PC-3 (cell line): ENCODE data around the gene IL1RAPL2. TPM values are rescaled to one million over a fixed set of nuclear protein-coding genes. Genes with fewer than 3 reads are reported as not detected.

Experiments used
- ATAC-seq: fragments of 200-7000 bp; cut with Tn5 transposase; 2 replicates; pipeline ENCODE4 v1.9.1; 2020; ENCODE audit warnings: mild to moderate bottlenecking, moderate library complexity
- BruUV-seq: library from RNA; stranded (reverse); fragments of 400-500 nt; replicated peaks from 2 replicates; lab custom pipeline; 2021; lab: Mats Ljungman, UMichigan
- CTCF ChIA-PET: fragments of 300-600 bp; sonication (Branson Sonifier 250); formaldehyde crosslinking; loops from one replicate; lab custom pipeline; 2022; ENCODE audit warnings: antibody characterized with exemption; lab: Charles Lee
- POLR2A ChIA-PET: fragments of 300-600 bp; sonication (Branson Sonifier 250); formaldehyde crosslinking; loops from one replicate; lab custom pipeline; 2022; ENCODE audit warnings: antibody characterized with exemption; ENCODE audit not compliant: unreplicated experiment; lab: Charles Lee
- DNase-seq: peaks from one replicate; pipeline ENCODE4 v3.0.0-alpha.2; 2015
- H2AFZ ChIP-seq: fragments of 300-600 bp; sonication (generic); 2 replicates; pipeline ENCODE4 v1.6.0; 2016; ENCODE audit warnings: antibody characterized with exemption, low read length
- H3F3A ChIP-seq: fragments of 300-600 bp; sonication (generic); one replicate; pipeline ENCODE4 v1.6.0; 2017; ENCODE audit warnings: antibody characterized with exemption, low read length, control low read depth, mild to moderate bottlenecking; ENCODE audit not compliant: unreplicated experiment
- H3K27ac ChIP-seq: fragments of 300-600 bp; sonication (generic); 2 replicates; pipeline ENCODE4 v1.5.1; 2016; ENCODE audit warnings: mild to moderate bottlenecking, low read length
- H3K27me3 ChIP-seq: fragments of 300-600 bp; sonication (generic); 2 replicates; pipeline ENCODE4 v1.6.1; 2016; ENCODE audit warnings: low read length, mixed read lengths
- H3K36me3 ChIP-seq: fragments of 300-600 bp; sonication (generic); 2 replicates; pipeline ENCODE4 v1.6.1; 2016; ENCODE audit warnings: low read depth, mixed run types, low read length, mixed read lengths
- H3K4me1 ChIP-seq: fragments of 300-600 bp; sonication (generic); 2 replicates; pipeline ENCODE4 v1.5.1; 2016; ENCODE audit warnings: low read length; ENCODE audit not compliant: insufficient read depth
- H3K4me2 ChIP-seq: fragments of 300-600 bp; sonication (generic); 2 replicates; pipeline ENCODE4 v1.6.0; 2016; ENCODE audit warnings: low read length
- H3K4me3 ChIP-seq: fragments of 300-600 bp; sonication (generic); 2 replicates; pipeline ENCODE4 v1.5.1; 2016; ENCODE audit warnings: mild to moderate bottlenecking, low read length, mixed read lengths
- H3K79me2 ChIP-seq: fragments of 300-600 bp; sonication (generic); 2 replicates; pipeline ENCODE4 v1.6.1; 2017; ENCODE audit warnings: low read length, mixed read lengths
- H3K9ac ChIP-seq: fragments of 300-600 bp; sonication (generic); 2 replicates; pipeline ENCODE4 v1.6.0; 2016; ENCODE audit warnings: mild to moderate bottlenecking, low read length
- H3K9me2 ChIP-seq: fragments of 300-600 bp; sonication (generic); replicated peaks from 2 replicates; pipeline ENCODE4 v1.6.1; 2016; ENCODE audit warnings: mixed run types, low read length, mixed read lengths
- H3K9me3 ChIP-seq: fragments of 300-600 bp; sonication (generic); 2 replicates; pipeline ENCODE4 v1.6.1; 2016; ENCODE audit warnings: low read length, mixed read lengths
- H4K20me1 ChIP-seq: fragments of 300-600 bp; sonication (generic); 2 replicates; pipeline ENCODE4 v1.6.1; 2016; ENCODE audit warnings: low read length, mixed read lengths
- EZH2 ChIP-seq: fragments of 300-600 bp; sonication (generic); IDR thresholded peaks from one replicate; pipeline ENCODE4 v1.6.1; 2017; ENCODE audit warnings: antibody characterized with exemption, mild to moderate bottlenecking, low read length; ENCODE audit not compliant: unreplicated experiment
- EZH2phosphoT487 ChIP-seq: fragments of 300-600 bp; sonication (generic); IDR thresholded peaks from 2 replicates; pipeline ENCODE4 v1.6.1; 2018; ENCODE audit warnings: mild to moderate bottlenecking, antibody characterized with exemption, low read length, borderline replicate concordance
- intact Hi-C: fragments of 100-400 bp; cut with micrococcal nuclease; formaldehyde crosslinking; loops from 2 replicates; pipeline ENCODE4 v1.9.0; 2023
- total RNA-seq: library from RNA; depleted of rRNA; stranded (reverse); fragments of >200 nt; gene quantifications from 2 replicates; pipeline ENCODE4 v1.2.3, GENCODE V29; 2014
- TF ChIP-seq, protein P1 (sequence below): fragments of 300-600 bp; sonication (generic); conservative IDR thresholded peaks from 2 replicates; pipeline ENCODE4 v1.5.1; 2017; ENCODE audit warnings: antibody characterized with exemption, low read depth, mild to moderate bottlenecking, low read length

The IL1RAPL2 gene
- total RNA-seq, 1 experiment from 2014 or later, result 0.62 TPM

DNA sequence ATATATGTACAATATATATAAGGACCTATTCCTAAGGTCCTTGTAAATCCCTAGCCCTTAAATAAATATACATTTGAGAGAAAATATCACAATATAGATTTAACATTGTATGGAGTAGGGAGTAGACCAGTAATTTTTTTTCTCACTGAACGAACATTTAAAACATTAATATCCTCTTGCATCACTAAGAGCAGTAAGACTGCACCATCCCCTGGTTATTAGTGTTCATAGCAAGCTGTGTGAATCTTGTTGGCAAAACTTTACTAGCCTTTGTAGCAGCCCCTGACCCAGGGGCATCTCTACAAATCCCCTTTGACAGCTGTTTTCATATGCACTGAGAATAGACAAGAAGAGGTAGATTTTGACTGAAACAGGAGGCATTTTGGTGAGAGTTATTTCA, 146.5 kb downstream of the IL1RAPL2 start:
- DNase-seq, result peak; percentile 40
- POLR2A ChIA-PET, result no interaction called here
- Histone ChIP-seq H3K4me2 (no peak overlapping the region), H3K9me2 (no peaks in the 10 kb centered on the region), H3K9me3 (no peaks in the 10 kb centered on the region), H3K27ac (no peak overlapping the region), H3K79me2 (no peaks in the 10 kb centered on the region), H3K4me1 (peaks cover 15% of the 10 kb centered on the region), H2AFZ (no peak overlapping the region), H3K9ac (no peak overlapping the region), H3F3A (no peaks in the 10 kb centered on the region), H3K27me3 (no peaks in the 10 kb centered on the region), H4K20me1 (no peaks in the 10 kb centered on the region), H3K36me3 (no peaks in the 10 kb centered on the region), H3K4me3 (no peak overlapping the region)
- peak; percentile 54 for ATAC-seq
- CTCF ChIA-PET, result interaction anchor here (0.6 to 1.7 kb wide), 7 partner anchors 44 to 478 kb away, joined by 3 to 9 read pairs (median 4); partner anchors contain the start of gene IL1RAPL2
- no TSS peak for BruUV-seq
- TF ChIP-seq, protein P1, sequence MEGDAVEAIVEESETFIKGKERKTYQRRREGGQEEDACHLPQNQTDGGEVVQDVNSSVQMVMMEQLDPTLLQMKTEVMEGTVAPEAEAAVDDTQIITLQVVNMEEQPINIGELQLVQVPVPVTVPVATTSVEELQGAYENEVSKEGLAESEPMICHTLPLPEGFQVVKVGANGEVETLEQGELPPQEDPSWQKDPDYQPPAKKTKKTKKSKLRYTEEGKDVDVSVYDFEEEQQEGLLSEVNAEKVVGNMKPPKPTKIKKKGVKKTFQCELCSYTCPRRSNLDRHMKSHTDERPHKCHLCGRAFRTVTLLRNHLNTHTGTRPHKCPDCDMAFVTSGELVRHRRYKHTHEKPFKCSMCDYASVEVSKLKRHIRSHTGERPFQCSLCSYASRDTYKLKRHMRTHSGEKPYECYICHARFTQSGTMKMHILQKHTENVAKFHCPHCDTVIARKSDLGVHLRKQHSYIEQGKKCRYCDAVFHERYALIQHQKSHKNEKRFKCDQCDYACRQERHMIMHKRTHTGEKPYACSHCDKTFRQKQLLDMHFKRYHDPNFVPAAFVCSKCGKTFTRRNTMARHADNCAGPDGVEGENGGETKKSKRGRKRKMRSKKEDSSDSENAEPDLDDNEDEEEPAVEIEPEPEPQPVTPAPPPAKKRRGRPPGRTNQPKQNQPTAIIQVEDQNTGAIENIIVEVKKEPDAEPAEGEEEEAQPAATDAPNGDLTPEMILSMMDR, result peak; percentile 47
- TF ChIP-seq EZH2phosphoT487, result no peak
- intact Hi-C loops, result loop anchor here (1.0 kb wide), 4 partner anchors 44 to 402 kb away; partner anchors contain the start of gene IL1RAPL2

DNA sequence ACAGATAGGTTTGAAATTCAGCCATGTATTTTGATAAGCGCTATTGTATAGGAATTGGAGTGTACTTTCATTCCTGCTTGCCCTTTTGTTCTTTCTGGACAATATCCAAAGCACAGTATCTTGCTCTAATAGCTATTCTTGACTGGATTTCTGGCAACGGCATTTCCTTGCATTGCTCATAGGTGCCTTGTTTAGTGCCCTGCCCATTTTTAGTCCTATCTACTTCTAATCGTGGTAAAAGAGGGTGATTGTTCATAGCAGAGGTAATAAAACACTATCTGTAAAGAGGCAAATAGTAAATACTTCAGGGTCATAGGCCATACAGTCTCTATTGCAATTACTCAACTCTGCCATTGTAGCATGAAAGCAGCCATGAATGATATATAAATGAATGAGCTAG, 155.9 kb downstream of the IL1RAPL2 start:
- no peaks in the 10 kb centered on the region for H3F3A ChIP-seq
- no peaks in the 10 kb centered on the region for H3K9me2 ChIP-seq
- CTCF ChIA-PET, result no interaction called here
- no peaks in the 10 kb centered on the region for H3K79me2 ChIP-seq
- H3K9ac ChIP-seq, result no peak overlapping the region
- POLR2A ChIA-PET, result interaction anchor here (0.5 kb wide), 1 partner anchor 39 kb away, joined by 3 read pairs; no protein-coding TSS in a partner anchor
- peaks cover 17% of the 10 kb centered on the region for H3K4me1 ChIP-seq
- H3K4me3 ChIP-seq, result no peak overlapping the region
- ATAC-seq, result peak; percentile 82
- no peaks in the 10 kb centered on the region for H3K9me3 ChIP-seq
- H4K20me1 ChIP-seq, result no peaks in the 10 kb centered on the region
- intact Hi-C loops, result no loop called here
- H3K4me2 ChIP-seq, result no peak overlapping the region
- peak; percentile 78 for DNase-seq
- TF ChIP-seq, protein P1, result no peak
- TF ChIP-seq EZH2, result no peak
- no peak for TF ChIP-seq EZH2phosphoT487
- no TSS peak for BruUV-seq
- H3K27ac ChIP-seq, result no peak overlapping the region
- no peak overlapping the region for H2AFZ ChIP-seq
- H3K27me3 ChIP-seq, result no peaks in the 10 kb centered on the region
- H3K36me3 ChIP-seq, result no peaks in the 10 kb centered on the region

DNA sequence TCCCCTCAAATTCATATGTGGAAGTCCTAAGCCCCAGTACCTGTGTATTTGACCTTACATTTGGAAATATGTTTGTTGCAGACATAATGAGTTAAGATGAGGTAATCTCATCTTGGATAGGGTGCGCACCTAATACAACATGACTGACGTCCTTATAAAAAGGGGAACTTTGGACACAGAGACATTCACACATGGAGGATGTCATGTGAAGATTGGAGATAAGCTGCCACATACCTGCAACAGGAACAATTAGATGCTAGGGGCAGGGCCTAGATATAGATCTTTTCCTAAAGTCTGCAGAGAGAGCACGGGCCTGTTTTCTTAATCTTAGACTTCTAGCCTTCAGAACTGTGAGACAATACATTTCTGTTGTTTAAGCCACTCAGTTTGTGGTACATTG, 162.5 kb downstream of the IL1RAPL2 start:
- Histone ChIP-seq H2AFZ (no peak overlapping the region), H3K27me3 (no peaks in the 10 kb centered on the region), H3K4me3 (no peak overlapping the region), H3K9me3 (no peaks in the 10 kb centered on the region), H3K9me2 (no peaks in the 10 kb centered on the region), H3K9ac (no peak overlapping the region), H3K36me3 (no peaks in the 10 kb centered on the region), H3K4me2 (no peak overlapping the region), H3K79me2 (no peaks in the 10 kb centered on the region), H4K20me1 (no peaks in the 10 kb centered on the region), H3F3A (no peaks in the 10 kb centered on the region), H3K4me1 (peaks cover 4% of the 10 kb centered on the region; the same call in 1 of the 2 replicates), H3K27ac (no peak overlapping the region)
- intact Hi-C loops, result no loop called here
- ChIA-PET CTCF (no interaction called here), POLR2A (no interaction called here)
- ATAC-seq (no peak), DNase-seq (no peak)
- TF ChIP-seq EZH2phosphoT487, result no peak
- TF ChIP-seq EZH2, result no peak
- TF ChIP-seq, protein P1, result no peak
- BruUV-seq, result no TSS peak
